NB4 (cell line): ENCODE results near the gene SMC1B.

Source experiments
- CTCF ChIP-seq: IDR thresholded peaks from one replicate; pipeline ENCODE4 v1.5.1; 2012; ENCODE audit warnings: low read depth, low read length
- POLR2A ChIP-seq: IDR thresholded peaks from 2 replicates; pipeline ENCODE4 v1.6.1; 2011; ENCODE audit warnings: mild to moderate bottlenecking; ENCODE audit not compliant: insufficient read length; ENCODE audit errors: extremely low read depth
- TF ChIP-seq, protein P1 (sequence below): IDR thresholded peaks from 2 replicates; pipeline ENCODE4 v1.6.1; 2011; ENCODE audit warnings: low read depth, low read length

DNA sequence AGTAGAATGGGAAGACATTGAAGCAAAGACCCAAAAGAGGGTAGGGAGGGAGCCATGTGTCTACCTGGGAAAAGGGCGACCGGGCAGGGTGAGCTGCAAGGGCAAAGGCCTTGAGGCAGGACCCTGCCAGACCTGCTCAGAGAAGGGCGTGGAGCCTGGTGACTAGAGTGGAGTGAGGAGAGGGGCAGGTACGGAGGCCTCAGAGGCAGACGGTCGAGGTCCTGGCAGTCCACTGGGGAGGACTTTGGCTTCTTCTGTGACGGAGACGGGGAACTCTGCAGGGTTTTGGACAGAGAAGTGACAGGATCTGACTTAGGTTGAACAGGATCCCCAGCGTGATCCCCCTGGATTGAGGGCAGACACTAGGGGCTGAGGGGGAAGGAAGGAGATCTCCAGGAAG, 13.0 kb upstream of the SMC1B start:
- TF ChIP-seq, protein P1, sequence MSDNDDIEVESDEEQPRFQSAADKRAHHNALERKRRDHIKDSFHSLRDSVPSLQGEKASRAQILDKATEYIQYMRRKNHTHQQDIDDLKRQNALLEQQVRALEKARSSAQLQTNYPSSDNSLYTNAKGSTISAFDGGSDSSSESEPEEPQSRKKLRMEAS, result no peak
- no peak for TF ChIP-seq POLR2A
- no peak for TF ChIP-seq CTCF
